Suprapubic skin (tissue), 4 donors: Measurements from ENCODE around the gene PTPRJ.

Experiments used
- EP300 ChIP-seq: sonication (generic); formaldehyde crosslinking; IDR thresholded peaks from one replicate; pipeline ENCODE4 v1.6.1; 2017; ENCODE audit warnings: antibody characterized with exemption
- POLR2A ChIP-seq, 2 donors: fragments of 450-650 bp; IDR thresholded peaks; one replicate each; pipeline ENCODE4 v1.6.1; 2017; ENCODE audit warnings: antibody characterized with exemption in 2 of 2, mild to moderate bottlenecking in 2 of 2, moderate library complexity in 2 of 2
- POLR2AphosphoS5 ChIP-seq, 3 donors: sonication (generic); formaldehyde crosslinking; IDR thresholded peaks; one replicate each; pipeline ENCODE4 v1.6.1; 2017; ENCODE audit warnings: antibody characterized with exemption in 3 of 3
- TF ChIP-seq, protein P1 (sequence below), 2 donors: fragments of 200-600 bp in 1 of 2; fragments of 450-650 bp in 1 of 2; sonication (generic) in 1 of 2; IDR thresholded peaks; one replicate each; pipeline ENCODE4 v1.5.1; 2016 to 2019; ENCODE audit warnings: antibody characterized with exemption in 2 of 2, mild to moderate bottlenecking in 1 of 2, moderate library complexity in 1 of 2

DNA sequence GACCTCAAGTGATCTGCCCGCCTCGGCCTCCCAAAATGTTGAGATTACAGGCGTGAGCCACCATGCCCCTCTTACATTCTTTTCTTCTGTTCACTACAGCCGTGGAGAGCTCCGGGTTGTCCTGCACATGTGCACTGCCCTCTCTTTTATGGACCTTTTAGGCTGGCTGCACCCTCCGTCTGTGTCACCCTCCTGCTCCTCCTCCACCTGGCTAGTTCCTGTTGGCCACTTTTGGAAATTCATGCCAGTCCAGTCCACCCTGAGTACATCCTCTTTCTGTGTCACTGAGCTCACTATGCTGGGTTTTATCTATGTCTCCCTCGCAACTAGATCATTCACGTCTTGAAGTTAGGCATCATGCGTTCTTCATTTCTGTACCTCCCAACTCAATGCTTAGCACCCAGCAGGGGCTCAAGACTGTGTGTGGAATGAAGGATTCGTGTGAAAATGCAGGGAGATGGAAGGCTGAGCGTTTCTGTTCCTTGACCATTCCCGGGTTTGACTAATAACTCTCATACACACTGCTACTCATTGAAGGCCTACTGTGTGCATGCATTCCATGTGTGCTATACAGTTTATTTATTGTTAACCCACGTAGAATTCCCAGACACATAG lies 60.6 kb downstream of the PTPRJ start:
- TF ChIP-seq, protein P1, sequence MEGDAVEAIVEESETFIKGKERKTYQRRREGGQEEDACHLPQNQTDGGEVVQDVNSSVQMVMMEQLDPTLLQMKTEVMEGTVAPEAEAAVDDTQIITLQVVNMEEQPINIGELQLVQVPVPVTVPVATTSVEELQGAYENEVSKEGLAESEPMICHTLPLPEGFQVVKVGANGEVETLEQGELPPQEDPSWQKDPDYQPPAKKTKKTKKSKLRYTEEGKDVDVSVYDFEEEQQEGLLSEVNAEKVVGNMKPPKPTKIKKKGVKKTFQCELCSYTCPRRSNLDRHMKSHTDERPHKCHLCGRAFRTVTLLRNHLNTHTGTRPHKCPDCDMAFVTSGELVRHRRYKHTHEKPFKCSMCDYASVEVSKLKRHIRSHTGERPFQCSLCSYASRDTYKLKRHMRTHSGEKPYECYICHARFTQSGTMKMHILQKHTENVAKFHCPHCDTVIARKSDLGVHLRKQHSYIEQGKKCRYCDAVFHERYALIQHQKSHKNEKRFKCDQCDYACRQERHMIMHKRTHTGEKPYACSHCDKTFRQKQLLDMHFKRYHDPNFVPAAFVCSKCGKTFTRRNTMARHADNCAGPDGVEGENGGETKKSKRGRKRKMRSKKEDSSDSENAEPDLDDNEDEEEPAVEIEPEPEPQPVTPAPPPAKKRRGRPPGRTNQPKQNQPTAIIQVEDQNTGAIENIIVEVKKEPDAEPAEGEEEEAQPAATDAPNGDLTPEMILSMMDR (IDR thresholded peaks at IDR 0.05) = no peak
- TF ChIP-seq EP300 (no peak), POLR2A (IDR thresholded peaks at IDR 0.05) (no peak), POLR2AphosphoS5 (IDR thresholded peaks at IDR 0.05) (no peak)
